ENCODE measurements around the gene SCT.

Gene SCT

DNA sequence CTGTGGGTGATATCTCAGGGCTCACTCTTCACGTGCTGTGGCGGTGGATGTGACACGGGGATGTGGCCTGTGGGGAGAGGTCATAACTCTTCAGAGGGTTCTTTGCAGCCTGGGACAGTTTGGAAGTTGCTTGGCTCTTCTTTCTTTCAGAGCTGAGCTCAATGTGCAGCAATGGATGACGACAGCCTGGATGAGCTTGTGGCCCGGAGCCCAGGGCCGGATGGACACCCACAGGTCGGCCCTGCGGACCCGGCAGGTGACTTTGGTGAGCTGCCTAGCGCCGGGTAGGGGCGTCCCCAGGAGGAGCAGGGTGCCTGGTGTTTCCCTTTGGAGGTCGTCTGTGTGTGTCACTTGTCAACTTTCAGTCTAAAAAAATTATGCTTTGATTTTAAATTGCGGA is 45.6 kb downstream of the SCT start:
- no peak for DNase-seq

DNA sequence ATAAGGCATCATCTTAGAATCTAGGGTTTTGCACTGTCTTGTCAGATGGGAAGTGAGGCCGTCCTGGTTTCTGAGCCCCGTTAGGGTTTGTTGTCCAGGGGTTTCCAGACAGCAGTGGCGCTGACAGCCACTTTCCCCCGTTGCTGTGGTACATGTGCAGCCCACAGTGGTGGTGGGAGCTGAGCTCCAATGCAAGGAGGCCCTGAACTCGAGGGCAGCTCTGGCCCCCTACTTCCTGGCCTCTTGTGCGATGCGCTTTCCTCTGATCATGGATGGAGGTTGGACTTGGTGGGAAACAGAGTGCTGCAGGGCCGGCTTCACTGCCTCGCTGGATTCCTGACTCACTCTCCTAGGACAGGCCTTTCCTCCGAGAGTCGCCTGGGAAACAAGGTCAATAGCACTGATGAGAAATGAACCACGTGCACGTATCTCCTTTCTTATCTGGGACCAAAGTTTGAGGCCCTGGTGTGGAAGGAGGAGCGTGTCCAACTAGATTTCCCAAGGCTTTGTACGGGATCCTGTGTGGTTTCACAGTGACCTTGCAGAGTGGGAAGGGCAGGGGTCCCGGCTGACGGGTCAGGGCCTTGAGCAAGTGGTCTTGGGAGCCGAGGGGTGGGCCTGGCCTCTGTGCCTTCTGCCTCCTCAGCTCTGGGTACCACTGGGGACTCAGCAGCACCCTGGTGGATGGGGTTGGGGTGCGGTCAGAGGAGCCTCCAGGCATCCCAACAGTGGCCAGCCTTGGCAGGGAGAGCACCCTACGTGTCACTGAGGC is 47.0 kb downstream of the SCT start:
- no peak for DNase-seq

DNA sequence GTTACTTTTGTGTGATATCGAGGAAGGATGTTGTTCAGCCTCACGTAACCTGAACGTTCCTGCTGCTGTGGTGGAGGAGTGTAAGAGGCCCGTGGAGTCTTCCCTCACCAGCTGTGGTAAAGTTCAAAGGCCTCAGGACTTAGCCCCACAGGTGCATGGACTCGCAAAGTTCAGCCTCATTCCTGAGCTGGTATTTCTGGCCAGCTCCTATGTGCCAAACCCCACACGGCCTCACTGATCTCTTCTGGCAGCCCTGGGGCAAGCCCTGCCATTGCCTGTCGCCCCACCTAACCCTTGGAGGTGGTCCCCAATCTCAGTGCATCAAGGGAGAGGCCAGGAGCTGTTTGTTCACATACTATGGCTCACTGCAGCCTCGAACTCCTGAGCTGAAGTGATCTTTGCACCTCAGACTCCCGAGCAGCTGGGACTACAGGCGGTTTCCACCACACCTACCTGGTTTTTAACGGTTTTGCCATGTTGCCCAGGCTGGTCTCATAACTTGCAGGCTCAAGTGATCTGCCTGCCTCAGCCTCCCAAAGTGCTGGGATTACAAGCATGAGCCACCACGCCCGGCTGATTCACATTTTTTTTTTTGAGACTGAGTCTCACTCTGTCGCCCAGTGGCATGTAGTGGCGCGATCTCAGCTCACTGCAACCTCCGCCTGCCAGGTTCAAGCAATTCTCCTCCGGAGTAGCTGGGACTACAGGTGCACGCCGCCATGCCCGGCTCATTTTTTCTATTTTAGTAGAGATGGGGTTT is 48.5 kb downstream of the SCT start:
- no peak for DNase-seq

GRCh38 chr11:577611-577894 is 49.4 kb downstream of the SCT start:
- no peak for DNase-seq

- no peak for DNase-seq
Measured at GRCh38 chr11:576811-577610, 50.0 kb downstream of the SCT start.
